ENCODE results near the gene CTNND2. TPM values are rescaled to one million over a fixed set of nuclear protein-coding genes. Genes with fewer than 3 reads are reported as not detected.

The CTNND2 gene
- total RNA-seq, 1 experiment from 2014 or later, result not detected

DNA sequence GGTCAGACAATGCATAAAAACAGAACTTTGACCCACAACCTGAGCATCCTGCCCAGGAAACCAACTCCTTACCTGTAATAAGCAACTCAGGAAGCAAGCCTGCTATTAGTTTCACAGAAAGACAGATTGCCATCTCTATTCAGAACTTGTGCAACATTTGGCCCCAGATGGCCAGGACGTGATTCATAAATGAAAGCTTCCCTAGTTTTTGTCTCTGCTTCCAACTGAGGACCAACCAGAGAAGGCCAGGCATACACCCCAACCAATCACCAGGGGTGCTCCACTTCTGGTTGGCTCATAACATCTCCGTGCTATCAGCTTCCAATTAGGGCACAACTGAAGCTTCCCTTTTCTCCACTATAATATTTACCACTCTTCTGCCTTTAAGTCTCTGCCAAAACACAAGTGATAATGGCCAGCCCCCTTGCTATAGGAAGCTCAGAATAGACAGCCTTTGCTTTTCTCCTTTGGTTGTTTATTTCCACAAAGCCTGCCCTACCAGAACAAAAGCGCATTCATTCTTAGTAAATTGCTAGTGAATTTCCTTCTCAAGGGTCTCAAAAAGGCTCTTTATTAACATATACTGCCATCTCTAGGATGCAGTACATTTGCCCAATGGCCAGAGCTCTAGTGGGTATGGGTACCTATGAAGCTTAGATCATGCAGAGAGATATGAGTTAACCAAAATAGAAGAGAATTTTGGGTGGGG, 853.5 kb downstream of the CTNND2 start:
- Histone ChIP-seq H3K4me1 (no peaks in the 10 kb centered on the region), H3K9me3 (replicated peaks) (no peaks in the 10 kb centered on the region), H3K27ac (no peak overlapping the region), H3K27me3 (no peaks in the 10 kb centered on the region), H3K36me3 (no peaks in the 10 kb centered on the region), H3K4me3 (no peak overlapping the region)
- no peak for DNase-seq

DNA sequence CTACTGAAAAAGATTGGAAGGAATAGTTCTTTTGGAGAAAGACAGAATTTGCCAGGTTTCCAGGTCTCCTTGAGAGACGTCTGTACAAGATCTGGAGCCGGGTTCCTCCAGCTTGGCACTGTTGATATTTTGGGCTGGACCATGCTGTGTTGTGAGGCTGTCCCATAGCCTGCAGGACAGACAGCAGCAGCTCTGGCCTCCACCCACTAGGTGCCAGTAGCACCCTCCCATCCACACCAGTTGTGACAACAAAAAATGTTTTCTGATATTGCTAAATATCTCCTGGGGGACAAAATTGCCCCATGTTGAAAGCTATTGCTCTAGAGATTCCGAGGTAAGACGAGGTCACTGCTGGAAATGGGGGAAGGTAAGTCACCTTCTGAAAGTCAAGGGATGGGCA, 855.5 kb downstream of the CTNND2 start:
- Histone ChIP-seq H3K4me3 (no peak overlapping the region), H3K4me1 (no peaks in the 10 kb centered on the region), H3K27ac (no peak overlapping the region), H3K9me3 (replicated peaks) (no peaks in the 10 kb centered on the region), H3K27me3 (no peaks in the 10 kb centered on the region), H3K36me3 (no peaks in the 10 kb centered on the region)
- peak in 1 of 2 experiments; percentile 5 for DNase-seq

DNA sequence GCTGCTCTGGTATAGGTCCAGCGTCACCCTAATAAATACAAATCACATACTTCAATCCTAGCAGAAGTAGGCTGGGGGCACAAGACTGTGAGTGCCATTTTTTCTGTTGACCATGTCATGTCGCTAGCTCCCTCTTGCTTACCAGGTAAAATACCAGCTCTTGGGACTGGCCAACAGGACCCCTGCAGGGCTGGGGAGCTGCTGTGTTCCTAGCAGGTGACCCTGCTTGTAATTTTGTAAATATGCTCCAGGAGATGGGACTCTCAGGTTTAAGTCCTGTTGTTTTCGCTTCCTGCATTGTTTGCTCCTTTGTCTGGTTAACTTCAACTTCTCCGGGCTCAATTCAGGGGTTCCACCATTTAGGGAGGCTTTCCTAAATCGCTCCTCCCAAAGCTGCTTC, 856.6 kb downstream of the CTNND2 start:
- no peak overlapping the region for H3K27ac ChIP-seq
- no peak for DNase-seq
- H3K4me1 ChIP-seq, result no peaks in the 10 kb centered on the region
- H3K36me3 ChIP-seq, result no peaks in the 10 kb centered on the region
- no peaks in the 10 kb centered on the region for H3K27me3 ChIP-seq
- H3K9me3 ChIP-seq (replicated peaks), result no peaks in the 10 kb centered on the region
- H3K4me3 ChIP-seq, result no peak overlapping the region

DNA sequence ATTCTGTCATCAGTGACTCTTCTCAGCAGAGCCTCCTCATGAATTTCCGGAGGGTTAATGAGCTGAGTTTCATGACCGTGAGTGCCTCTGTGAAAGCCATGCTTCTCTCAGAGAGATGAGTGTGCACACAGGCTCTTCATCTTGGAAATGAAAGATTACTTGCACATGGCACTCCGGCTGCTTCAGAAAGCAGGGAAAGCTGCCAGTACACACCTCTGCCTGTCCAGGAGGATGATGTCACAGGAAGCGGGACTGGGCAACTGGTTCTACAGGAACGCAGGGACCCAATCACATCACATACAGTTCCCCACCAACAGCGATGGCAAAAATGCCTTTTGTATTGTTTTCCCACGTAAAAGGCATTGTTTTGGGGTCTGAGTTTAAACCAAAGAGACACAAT, 857.2 kb downstream of the CTNND2 start:
- H3K27ac ChIP-seq, result no peak overlapping the region
- DNase-seq, result no peak
- no peak overlapping the region for H3K4me3 ChIP-seq
- no peaks in the 10 kb centered on the region for H3K27me3 ChIP-seq
- no peaks in the 10 kb centered on the region for H3K4me1 ChIP-seq
- no peaks in the 10 kb centered on the region for H3K9me3 ChIP-seq (replicated peaks)
- no peaks in the 10 kb centered on the region for H3K36me3 ChIP-seq

DNA sequence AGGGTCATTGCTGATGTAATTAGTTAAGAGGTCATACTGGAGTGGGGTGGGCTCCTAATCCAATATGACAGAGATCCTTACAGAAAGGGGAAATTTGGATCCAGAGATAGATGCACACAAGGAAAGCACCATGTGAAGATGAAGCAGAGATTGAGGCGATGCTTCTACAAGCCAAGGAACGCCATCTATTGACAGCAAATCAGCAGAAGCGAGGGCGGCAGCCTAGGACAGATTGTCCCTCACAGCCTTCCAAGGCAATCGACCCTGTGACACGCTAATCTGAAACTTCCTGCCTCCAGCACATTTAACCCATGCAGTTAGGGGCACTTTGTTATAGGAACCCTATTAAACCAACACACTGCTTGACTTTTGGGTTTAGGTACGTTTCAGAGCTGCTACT, 858.1 kb downstream of the CTNND2 start:
- DNase-seq, result no peak
- Histone ChIP-seq H3K9me3 (replicated peaks) (no peaks in the 10 kb centered on the region), H3K4me3 (no peak overlapping the region), H3K27ac (no peak overlapping the region), H3K36me3 (no peaks in the 10 kb centered on the region), H3K27me3 (no peaks in the 10 kb centered on the region), H3K4me1 (no peaks in the 10 kb centered on the region)

DNA sequence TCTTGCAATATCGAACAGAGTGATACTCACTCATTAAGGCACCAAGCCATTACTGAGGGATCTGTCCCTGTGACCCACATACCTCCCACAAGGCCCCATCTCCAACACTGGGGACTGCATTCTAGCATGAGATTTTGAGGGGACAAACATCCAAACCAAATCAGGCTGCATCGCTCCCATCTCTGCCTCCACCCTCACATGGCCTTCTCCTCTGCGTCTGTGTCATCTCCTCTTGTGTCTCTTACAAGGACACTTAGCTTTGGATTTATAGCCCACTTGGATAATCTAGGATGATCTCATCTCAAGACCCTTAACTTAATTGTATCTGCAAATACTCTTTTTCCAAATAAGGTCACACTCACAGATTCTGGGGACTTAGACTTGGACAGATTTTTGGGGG, 858.8 kb downstream of the CTNND2 start:
- Histone ChIP-seq H3K4me1 (no peaks in the 10 kb centered on the region), H3K9me3 (replicated peaks) (no peaks in the 10 kb centered on the region), H3K27me3 (no peaks in the 10 kb centered on the region), H3K36me3 (no peaks in the 10 kb centered on the region), H3K27ac (no peak overlapping the region), H3K4me3 (no peak overlapping the region)
- DNase-seq, result no peak

DNA sequence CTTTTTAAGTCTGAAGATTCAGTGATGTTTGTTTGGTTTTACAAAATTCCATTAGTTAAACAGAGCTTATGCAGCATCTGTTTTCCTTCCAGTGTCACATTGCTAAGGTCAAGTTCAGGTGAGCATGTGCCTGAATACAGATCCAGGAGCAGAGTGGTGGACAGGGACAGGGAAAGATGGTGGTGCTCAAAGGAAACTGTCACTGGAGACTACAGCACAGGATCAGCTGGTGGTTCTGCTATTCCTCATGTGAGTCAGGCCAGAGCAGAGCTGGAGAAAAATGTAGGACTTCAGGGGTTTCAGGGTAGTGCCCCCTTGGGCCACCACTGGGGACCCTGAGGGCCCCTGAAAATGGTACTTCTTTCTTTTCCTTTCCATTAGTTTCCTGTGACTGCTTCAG, 859.7 kb downstream of the CTNND2 start:
- H3K4me3 ChIP-seq, result no peak overlapping the region
- no peak overlapping the region for H3K27ac ChIP-seq
- DNase-seq, result no peak
- H3K27me3 ChIP-seq, result no peaks in the 10 kb centered on the region
- H3K4me1 ChIP-seq, result no peaks in the 10 kb centered on the region
- no peaks in the 10 kb centered on the region for H3K36me3 ChIP-seq
- no peaks in the 10 kb centered on the region for H3K9me3 ChIP-seq (replicated peaks)

DNA sequence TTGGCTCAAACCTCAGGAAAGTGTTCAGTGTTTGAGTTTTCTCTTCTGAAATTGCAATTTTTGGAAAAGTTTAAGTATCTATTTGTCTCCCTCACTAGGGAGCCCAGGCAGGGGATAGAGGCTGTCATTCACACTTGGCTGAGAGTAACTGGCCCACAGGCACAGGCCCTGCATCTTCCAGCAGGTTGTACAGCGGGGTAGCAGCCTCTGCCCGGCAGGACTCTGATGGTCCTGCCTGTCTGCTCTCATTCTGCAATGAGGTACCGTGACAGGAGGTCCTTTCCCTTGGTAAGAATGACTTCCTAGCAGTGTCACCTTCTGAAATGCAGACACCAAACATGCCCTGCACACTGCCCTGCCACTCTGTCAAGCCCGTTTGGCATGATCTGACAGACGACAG, 860.4 kb downstream of the CTNND2 start:
- Histone ChIP-seq H3K27me3 (no peaks in the 10 kb centered on the region), H3K4me3 (no peak overlapping the region), H3K27ac (no peak overlapping the region), H3K36me3 (no peaks in the 10 kb centered on the region), H3K9me3 (replicated peaks) (no peaks in the 10 kb centered on the region), H3K4me1 (no peaks in the 10 kb centered on the region)
- no peak for DNase-seq

DNA sequence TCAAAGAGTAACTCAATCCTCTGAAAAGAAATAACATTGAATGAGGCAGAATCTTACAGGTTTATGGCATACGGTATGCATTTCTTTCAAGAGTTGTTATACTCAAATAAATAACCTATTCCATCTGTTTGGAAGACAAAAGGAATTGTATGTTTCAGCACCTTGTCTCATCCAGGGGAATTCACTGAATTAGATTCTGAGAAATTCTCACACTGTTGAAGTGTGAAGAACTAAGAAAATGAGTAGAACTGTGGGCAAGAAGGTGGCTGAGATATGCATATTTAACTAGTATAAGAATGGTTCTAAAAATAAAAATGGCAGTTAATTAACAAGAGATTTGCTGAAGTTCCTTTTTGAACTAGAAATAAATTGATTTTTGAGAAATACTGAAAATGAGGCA, 863.9 kb downstream of the CTNND2 start:
- Histone ChIP-seq H3K27me3 (no peaks in the 10 kb centered on the region), H3K36me3 (no peaks in the 10 kb centered on the region), H3K4me3 (no peak overlapping the region), H3K9me3 (replicated peaks) (no peaks in the 10 kb centered on the region), H3K4me1 (no peaks in the 10 kb centered on the region), H3K27ac (no peak overlapping the region)
- DNase-seq, result no peak

DNA sequence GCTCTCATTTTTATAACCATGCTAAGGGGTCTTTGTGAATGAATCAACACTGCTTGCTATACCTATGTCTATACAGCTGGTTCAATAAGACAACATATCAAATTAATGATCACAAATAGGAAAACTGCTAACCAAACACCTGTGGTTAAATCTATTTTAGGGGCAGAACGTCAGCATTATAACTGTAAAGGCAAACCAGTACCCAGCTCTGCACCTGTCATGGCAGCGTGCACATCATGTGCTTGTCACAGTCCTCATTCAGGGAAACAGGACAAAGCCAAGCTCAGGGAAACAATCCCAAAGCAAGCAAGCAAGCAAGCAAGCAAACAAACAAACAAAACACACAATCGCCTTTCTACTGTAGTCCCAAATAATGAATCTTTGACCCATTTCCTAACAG, 865.5 kb downstream of the CTNND2 start:
- no peaks in the 10 kb centered on the region for H3K4me1 ChIP-seq
- no peaks in the 10 kb centered on the region for H3K9me3 ChIP-seq (replicated peaks)
- H3K27me3 ChIP-seq, result no peaks in the 10 kb centered on the region
- DNase-seq, result no peak
- H3K36me3 ChIP-seq, result no peaks in the 10 kb centered on the region
- no peak overlapping the region for H3K4me3 ChIP-seq
- H3K27ac ChIP-seq, result no peak overlapping the region

DNA sequence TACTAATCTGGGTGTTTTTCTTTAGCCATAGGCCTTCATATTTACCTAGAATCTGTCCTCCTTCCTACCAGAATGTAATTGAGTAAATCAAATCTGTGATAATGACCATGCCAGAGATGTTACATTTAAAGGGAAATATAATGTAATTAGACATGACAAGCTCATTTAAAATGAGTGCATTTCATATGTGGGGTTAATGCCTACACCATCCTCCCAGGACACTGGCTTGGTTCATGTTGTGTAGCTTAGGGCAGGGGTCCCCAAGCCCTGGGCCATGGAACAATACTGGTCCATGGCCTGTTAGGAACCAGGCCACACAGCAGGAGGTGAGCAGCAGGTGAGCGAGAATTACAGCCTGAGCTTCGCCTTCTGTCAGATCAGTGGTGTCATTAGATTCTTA, 866.3 kb downstream of the CTNND2 start:
- no peak overlapping the region for H3K4me3 ChIP-seq
- H3K36me3 ChIP-seq, result no peaks in the 10 kb centered on the region
- H3K27ac ChIP-seq, result no peak overlapping the region
- H3K27me3 ChIP-seq, result no peaks in the 10 kb centered on the region
- no peaks in the 10 kb centered on the region for H3K4me1 ChIP-seq
- H3K9me3 ChIP-seq (replicated peaks), result no peaks in the 10 kb centered on the region
- DNase-seq, result no peak

DNA sequence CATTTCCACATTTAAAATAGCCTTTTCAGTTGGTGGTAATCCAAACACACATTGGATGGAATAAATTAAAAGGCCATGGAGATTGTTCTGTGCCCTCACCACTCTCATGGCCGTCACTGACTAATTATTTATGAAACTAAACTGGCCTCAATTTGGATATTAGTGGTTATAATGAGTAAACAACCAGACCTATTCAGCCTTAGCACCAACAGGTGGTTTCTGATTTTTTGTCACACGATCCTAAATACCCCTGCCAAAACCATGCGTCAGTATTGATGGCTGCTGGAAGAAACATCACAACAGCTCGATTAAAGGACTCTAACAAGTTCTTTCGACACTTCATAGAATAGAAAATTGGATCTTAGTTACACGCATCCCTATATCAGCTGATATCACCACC, 867.2 kb downstream of the CTNND2 start:
- no peaks in the 10 kb centered on the region for H3K36me3 ChIP-seq
- no peak overlapping the region for H3K4me3 ChIP-seq
- H3K27ac ChIP-seq, result no peak overlapping the region
- no peak for DNase-seq
- H3K27me3 ChIP-seq, result no peaks in the 10 kb centered on the region
- H3K9me3 ChIP-seq (replicated peaks), result no peaks in the 10 kb centered on the region
- H3K4me1 ChIP-seq, result no peaks in the 10 kb centered on the region

DNA sequence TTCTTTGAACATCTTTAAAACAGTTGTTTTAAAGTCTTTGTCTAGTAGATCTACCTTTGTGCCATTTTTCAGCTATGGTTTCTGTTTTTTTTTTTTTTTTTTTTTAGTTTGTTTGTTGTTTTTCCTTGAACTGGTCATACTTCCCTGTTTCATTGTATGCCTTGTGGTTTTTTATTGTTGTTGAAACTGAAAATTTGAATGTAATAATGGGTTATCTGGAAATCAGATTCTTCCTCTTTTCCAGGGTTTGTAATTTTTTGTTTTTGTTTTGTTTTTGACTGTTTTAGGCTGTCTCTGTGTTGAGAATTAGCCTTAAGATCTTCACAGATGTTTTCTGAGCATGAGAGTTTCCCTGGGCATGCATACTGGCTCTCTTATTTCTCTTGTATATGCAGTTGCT, 873.6 kb downstream of the CTNND2 start:
- Histone ChIP-seq H3K36me3 (no peaks in the 10 kb centered on the region), H3K9me3 (replicated peaks) (no peaks in the 10 kb centered on the region), H3K4me1 (no peaks in the 10 kb centered on the region)

DNA sequence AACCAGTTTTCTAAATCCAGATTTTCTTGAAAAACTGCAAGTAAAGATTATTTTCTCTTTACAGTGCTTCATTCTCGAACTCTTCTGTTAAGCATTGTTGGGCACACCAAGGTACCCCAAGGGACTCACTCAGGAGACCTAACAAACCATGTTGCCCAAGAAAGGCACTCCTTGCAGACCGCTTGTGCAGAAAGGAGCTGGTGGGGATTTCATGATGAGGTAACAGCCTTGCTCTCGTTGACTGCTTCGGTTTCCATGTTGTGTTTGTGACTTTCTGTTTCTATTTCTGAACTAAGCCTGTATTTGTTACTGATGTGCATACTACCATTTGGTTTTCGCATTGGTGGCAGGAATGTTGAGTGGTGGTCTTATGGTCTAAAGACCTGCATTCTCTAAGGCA, 876.6 kb downstream of the CTNND2 start:
- Histone ChIP-seq H3K4me1 (no peaks in the 10 kb centered on the region), H3K4me3 (no peak overlapping the region), H3K36me3 (no peaks in the 10 kb centered on the region), H3K27ac (no peak overlapping the region), H3K9me3 (replicated peaks) (no peaks in the 10 kb centered on the region), H3K27me3 (no peaks in the 10 kb centered on the region)
- no peak for DNase-seq

More for the DNA sequence above, 873.6 kb downstream of the CTNND2 start:
- no peaks in the 10 kb centered on the region for H3K27me3 ChIP-seq
- no peak overlapping the region for H3K27ac ChIP-seq
- H3K4me3 ChIP-seq, result no peak overlapping the region
- DNase-seq, result no peak

DNA sequence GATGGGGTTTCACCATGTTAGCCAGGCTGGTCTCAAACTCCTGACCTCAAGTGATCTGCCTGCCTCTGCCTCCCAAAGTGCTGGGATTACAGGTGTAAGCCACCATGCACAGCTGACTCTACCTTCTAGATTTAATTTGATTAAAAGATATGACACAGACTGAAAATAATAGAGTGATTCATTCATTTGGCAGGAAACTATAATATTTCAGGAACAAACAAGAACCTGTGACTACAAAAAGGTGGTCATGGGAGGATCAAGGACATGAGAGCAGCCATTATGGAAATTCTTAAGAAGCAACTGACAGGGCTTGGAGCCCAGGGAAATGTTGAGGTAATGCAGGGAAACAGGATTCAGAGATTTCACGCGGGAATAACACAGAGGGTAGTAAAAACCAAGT, 877.7 kb downstream of the CTNND2 start:
- Histone ChIP-seq H3K27ac (no peak overlapping the region), H3K4me3 (no peak overlapping the region), H3K9me3 (replicated peaks) (no peaks in the 10 kb centered on the region), H3K4me1 (no peaks in the 10 kb centered on the region), H3K27me3 (no peaks in the 10 kb centered on the region), H3K36me3 (no peaks in the 10 kb centered on the region)
- no peak for DNase-seq

DNA sequence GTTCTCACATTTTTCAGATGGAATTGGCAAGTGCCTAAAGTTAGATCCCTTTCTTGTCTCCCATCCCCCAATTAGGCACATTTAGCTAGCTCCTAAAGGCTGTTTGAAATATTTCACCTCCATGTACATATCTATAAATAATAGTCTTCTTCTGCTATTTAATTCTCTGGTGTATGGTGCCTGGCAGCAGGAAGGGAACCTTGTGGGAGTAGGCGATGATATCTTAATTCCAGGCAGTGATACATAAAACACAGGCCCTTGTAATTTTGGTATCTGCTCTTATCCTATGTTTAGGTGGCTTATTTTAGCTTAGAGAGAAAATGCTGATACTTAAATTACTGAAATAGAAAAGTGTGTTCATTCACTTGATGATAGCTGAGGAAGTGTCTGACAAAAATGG, 880.3 kb downstream of the CTNND2 start:
- Histone ChIP-seq H3K9me3 (replicated peaks) (no peaks in the 10 kb centered on the region), H3K27ac (no peak overlapping the region), H3K4me3 (no peak overlapping the region), H3K4me1 (no peaks in the 10 kb centered on the region), H3K36me3 (no peaks in the 10 kb centered on the region), H3K27me3 (no peaks in the 10 kb centered on the region)
- no peak for DNase-seq

Data from SJCRH30 (cell line).